Upper lobe of right lung (tissue), 1 donor: ENCODE data around the gene PLAAT2. TPM values are rescaled to one million over a fixed set of nuclear protein-coding genes. Genes with fewer than 3 reads are reported as not detected.

Source experiments
- ATAC-seq: fragments of 200-7000 bp; cut with Tn5 transposase; one replicate; pipeline ENCODE4 v1.9.1; 2020; ENCODE audit warnings: mild to moderate bottlenecking, moderate library complexity
- DNase-seq: peaks from one replicate; pipeline ENCODE4 v3.0.0-alpha.2; 2020
- H3K27ac ChIP-seq: fragments of 200-600 bp; one replicate; pipeline ENCODE4 v1.8.0; 2022
- H3K27me3 ChIP-seq: fragments of 200-600 bp; one replicate; pipeline ENCODE4 v1.8.0; 2022; ENCODE audit warnings: mild to moderate bottlenecking
- H3K36me3 ChIP-seq: fragments of 200-600 bp; one replicate; pipeline ENCODE4 v1.8.0; 2022
- H3K4me1 ChIP-seq: fragments of 200-600 bp; one replicate; pipeline ENCODE4 v1.8.0; 2022
- H3K4me3 ChIP-seq: fragments of 200-600 bp; one replicate; pipeline ENCODE4 v1.8.0; 2022; ENCODE audit warnings: mild to moderate bottlenecking
- H3K9me3 ChIP-seq: fragments of 200-600 bp; one replicate; pipeline ENCODE4 v1.8.0; 2022
- intact Hi-C: fragments of 100-400 bp; cut with DNase I; formaldehyde crosslinking; loops from one replicate; pipeline ENCODE4 v1.11.0; 2022
- total RNA-seq: library from RNA; stranded (reverse); fragmentation: NEBNext Ultra II Directional; extraction: Animal tissue kit (Norgen Biotek cat#: 25700); gene quantifications from one replicate; pipeline ENCODE4 v1.2.1, GENCODE V29; 2021
- TF ChIP-seq, protein P1 (sequence below): fragments of 200-600 bp; IDR thresholded peaks from one replicate; pipeline ENCODE4 v1.8.0; 2022; ENCODE audit warnings: antibody characterized with exemption
- donor health status: DM: no; HTN: yes; CAD: no; lungs with severe emphysema.

PLAAT2 gene
- total RNA-seq, 1 donor from 2014 or later, result 4.2 TPM

DNA sequence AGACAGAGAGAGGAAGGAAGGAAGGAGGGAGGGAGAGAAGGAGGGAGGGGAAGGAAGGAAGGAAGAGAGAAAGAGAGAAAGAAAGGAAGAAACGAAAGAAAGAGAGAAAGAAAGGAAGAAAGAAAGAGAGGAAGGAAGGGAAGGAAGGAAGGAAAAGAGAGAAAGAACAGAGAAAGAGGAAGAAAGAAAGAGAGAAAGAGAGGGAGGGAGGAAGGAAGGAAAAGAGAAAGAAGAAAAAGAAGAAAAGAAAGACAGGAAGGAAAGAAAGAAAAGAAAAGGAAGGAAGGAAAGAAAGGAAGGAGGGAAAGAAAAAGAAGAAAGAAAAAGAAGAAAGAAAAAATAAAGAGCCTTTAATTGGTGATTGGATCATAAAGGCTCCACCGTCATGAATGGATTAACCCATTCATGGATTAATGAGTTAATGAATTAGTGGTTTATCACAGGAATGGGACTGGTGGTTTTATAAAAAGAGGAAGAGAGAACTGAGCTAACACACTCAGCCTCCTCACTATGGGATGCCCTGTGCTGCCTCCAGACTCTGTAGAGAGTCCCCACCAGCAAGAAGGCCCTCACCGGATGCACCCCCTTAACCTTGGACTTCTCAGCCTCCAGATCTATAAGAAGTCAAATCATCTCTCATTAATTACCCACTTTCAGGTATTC lies 9.0 kb upstream of the PLAAT2 start:
- Histone ChIP-seq H3K4me3 (no peak overlapping the region), H3K9me3 (no peaks in the 10 kb centered on the region), H3K27ac (no peak overlapping the region), H3K36me3 (no peaks in the 10 kb centered on the region), H3K27me3 (no peaks in the 10 kb centered on the region), H3K4me1 (peaks cover 29% of the 10 kb centered on the region)
- TF ChIP-seq, protein P1, sequence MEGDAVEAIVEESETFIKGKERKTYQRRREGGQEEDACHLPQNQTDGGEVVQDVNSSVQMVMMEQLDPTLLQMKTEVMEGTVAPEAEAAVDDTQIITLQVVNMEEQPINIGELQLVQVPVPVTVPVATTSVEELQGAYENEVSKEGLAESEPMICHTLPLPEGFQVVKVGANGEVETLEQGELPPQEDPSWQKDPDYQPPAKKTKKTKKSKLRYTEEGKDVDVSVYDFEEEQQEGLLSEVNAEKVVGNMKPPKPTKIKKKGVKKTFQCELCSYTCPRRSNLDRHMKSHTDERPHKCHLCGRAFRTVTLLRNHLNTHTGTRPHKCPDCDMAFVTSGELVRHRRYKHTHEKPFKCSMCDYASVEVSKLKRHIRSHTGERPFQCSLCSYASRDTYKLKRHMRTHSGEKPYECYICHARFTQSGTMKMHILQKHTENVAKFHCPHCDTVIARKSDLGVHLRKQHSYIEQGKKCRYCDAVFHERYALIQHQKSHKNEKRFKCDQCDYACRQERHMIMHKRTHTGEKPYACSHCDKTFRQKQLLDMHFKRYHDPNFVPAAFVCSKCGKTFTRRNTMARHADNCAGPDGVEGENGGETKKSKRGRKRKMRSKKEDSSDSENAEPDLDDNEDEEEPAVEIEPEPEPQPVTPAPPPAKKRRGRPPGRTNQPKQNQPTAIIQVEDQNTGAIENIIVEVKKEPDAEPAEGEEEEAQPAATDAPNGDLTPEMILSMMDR, result no peak
- intact Hi-C loops, result no loop called here
- ATAC-seq, result no peak
- DNase-seq, result no peak

DNA sequence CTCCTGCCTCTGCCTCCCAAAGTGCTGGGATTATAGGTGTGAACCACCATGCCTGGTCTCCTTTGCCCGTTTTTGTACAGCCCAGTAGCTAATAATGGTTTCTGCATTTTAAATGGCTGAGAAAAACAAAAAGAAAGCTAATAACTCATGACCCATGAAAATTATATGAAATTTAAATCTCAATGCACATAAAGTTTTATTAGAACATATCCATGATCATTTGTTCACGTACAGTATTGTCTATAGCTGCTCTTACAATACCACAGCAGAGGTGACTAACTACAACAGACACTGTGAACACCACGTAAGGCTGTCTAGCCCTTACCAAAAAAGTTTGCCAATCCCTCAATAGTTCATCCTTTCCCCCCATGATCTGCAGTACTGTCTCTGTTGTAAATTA lies 6.4 kb upstream of the PLAAT2 start:
- H3K9me3 ChIP-seq, result no peaks in the 10 kb centered on the region
- intact Hi-C loops, result no loop called here

DNA sequence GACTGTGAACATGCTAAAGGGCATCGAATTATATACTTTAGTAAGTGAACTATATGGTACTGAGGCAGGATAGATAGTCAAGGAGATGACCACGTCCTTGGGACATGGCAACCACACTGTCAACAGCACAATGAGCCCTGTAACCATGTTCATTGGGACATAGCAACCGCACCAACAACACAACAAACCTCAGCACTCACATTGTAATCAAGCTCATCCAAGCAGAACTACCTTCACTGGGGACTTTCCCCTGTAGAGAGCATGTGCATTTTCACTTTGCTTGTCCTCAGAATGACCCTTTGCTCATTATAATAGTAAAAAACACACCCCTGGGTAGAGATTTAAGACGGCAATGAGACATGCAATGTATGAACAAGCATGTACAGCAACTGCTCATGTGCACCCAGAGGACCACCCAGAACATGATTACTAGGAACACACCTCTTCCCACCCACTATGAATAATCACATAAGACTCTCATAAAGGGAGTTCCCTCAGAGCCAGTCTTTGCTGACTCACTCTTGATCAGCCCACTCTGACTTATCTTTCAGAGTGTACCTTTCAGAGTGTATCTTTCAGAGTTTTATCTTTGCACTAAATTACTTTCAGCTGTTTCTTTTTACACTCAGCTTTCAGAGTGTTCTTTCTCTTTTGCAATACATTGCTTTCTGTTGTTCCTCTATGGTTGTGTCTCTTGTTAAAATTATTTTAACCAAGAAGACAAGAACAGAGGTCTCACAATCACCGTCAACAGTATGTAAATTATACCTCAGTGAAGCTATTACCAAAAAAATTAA lies 4.1 kb upstream of the PLAAT2 start:
- no peak for DNase-seq
- peak overlapping the region; percentile 27 for H3K27ac ChIP-seq
- TF ChIP-seq, protein P1, result no peak

More for the DNA sequence above, 6.4 kb upstream of the PLAAT2 start:
- TF ChIP-seq, protein P1, result no peak
- Histone ChIP-seq H3K27me3 (no peaks in the 10 kb centered on the region), H3K4me3 (no peak overlapping the region), H3K4me1 (peaks cover 26% of the 10 kb centered on the region), H3K36me3 (no peaks in the 10 kb centered on the region), H3K27ac (no peak overlapping the region)
- no peak for DNase-seq
- ATAC-seq, result no peak

DNA sequence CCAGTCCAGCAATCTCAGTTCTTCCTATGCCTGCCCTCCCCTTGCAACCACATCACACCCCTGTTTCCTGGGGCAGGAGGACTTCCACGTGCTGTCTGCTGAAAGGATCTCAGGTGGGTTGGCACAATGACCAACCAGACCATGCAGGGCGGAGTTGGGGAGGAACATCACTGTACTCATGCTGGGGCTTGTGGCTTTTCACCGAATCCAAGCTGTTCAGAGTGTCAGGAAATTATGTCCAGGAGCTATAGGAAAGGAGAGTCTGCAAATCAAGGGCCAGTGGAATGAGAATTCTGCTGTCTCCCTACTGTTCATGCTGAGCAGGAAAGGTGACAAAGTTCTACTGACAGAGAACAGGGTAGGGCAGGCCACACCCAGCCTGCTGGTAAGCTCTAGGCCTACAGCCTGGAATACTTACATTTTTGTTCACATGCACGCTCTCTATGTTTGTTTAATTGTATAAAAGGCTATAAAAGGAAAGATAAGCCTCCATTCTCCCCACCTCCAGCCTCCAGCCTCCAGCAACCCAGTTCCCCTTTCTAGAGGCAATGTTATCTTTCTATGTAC lies 1.7 kb upstream of the PLAAT2 start:
- intact Hi-C loops, result no loop called here
- Histone ChIP-seq H3K9me3 (no peaks in the 10 kb centered on the region), H3K4me1 (peaks cover 19% of the 10 kb centered on the region), H3K36me3 (no peaks in the 10 kb centered on the region), H3K27me3 (no peaks in the 10 kb centered on the region), H3K27ac (peak overlapping the region; percentile 58), H3K4me3 (no peak overlapping the region)
- TF ChIP-seq, protein P1, result no peak
- DNase-seq (no peak), ATAC-seq (peak; percentile 60)

More for the DNA sequence above, 4.1 kb upstream of the PLAAT2 start:
- H3K9me3 ChIP-seq, result no peaks in the 10 kb centered on the region
- intact Hi-C loops, result no loop called here
- H3K36me3 ChIP-seq, result no peaks in the 10 kb centered on the region
- peak; percentile 77 for ATAC-seq
- no peak overlapping the region for H3K4me3 ChIP-seq
- no peaks in the 10 kb centered on the region for H3K27me3 ChIP-seq
- peaks cover 15% of the 10 kb centered on the region for H3K4me1 ChIP-seq

DNA sequence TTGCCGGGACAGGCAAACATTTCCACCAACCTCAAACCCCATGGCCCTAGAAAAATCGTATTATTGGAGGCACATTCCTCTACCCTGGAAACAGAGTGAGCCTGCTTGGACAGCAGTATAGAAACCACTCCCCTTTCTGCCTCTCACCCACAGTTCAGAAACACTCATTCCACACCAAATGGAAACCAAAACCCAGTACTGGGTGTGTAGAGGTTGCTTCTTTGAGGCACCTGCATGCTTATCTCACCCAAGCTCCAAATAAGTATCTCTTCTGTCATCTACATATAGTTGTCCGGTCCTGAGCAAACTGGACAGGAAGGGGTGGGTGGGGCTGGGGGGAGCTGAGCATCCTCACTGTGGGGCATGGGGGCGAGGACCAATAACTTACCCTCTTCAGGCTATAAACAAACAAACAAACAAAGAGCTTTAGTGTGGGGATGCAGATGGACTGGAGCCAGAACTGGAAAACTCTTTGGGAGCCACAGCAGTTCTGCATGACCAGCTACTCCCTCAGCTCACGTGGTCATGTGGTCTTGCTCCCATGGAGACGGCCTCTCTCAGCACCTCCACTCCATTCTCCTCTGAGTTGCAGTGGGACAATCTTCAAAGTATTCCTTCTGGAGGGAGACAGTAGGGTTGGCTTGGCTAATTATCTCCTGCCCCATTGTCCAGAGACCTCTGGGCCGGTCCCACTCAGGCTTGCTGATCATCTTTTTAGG lies 1.0 kb upstream of the PLAAT2 start:
- no peak overlapping the region for H3K4me3 ChIP-seq
- DNase-seq (no peak), ATAC-seq (no peak)
- H3K27ac ChIP-seq, result peak overlapping the region; percentile 58
- no peaks in the 10 kb centered on the region for H3K27me3 ChIP-seq
- TF ChIP-seq, protein P1, result no peak
- no peaks in the 10 kb centered on the region for H3K36me3 ChIP-seq
- H3K9me3 ChIP-seq, result no peaks in the 10 kb centered on the region
- intact Hi-C loops, result no loop called here
- H3K4me1 ChIP-seq, result peaks cover 25% of the 10 kb centered on the region
